ENCODE data around the gene EDNRB. TPM values are rescaled to one million over a fixed set of nuclear protein-coding genes. Genes with fewer than 3 reads are reported as not detected.

The EDNRB gene
- total and polyA plus RNA-seq, 2 of the 8 experiments (the other 6 are each of a cell fraction or from before 2014, with no cell fraction given), result 15.8 to 73.2 TPM

DNA sequence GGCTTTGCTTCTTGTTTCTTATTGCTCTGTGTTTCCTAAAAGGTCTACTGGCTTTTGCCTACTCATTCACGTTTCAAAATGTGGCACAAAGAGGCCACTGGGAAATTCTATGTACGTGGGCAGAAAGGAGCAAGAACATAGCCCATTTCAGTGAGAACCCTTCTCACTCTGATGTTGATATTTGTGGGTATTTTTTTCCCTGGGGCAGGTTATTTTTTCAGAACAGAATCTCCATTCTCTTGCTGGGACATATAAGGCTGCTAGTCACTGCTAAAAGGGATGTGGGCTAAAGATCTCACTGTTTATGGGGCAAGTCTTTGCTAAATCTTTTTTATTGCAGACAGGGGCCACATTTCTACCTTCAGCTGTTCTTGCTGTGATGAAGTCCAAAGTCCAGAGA, 27.1 kb downstream of the EDNRB start (continued):
- no peak for TF ChIP-seq BACH1 (IDR thresholded peaks at IDR 0.05; ENCODE audit: low read length)
- no peak for TF ChIP-seq BCL11A (IDR thresholded peaks at IDR 0.05; ENCODE audit: low read depth in 2 of 2, low read length in 2 of 2)

Measured in H1 (cell line).